IMR-90 (cell line): ENCODE data around the gene PLEKHJ1. TPM values are rescaled to one million over a fixed set of nuclear protein-coding genes. Genes with fewer than 3 reads are reported as not detected.

Experiments
- ATAC-seq: fragments of 200-7000 bp; cut with Tn5 transposase; 2 replicates; pipeline ENCODE4 v1.9.1; 2020; ENCODE audit warnings: low read depth, mild to moderate bottlenecking, moderate library complexity
- BruUV-seq: library from RNA; stranded (reverse); fragments of 400-500 nt; replicated peaks from 2 replicates; lab custom pipeline; 2021; lab: Mats Ljungman, UMichigan
- CTCF ChIA-PET: fragments of 300-600 bp; formaldehyde crosslinking; extraction: SDS; loops from one replicate; lab custom pipeline; 2021; ENCODE audit warnings: antibody characterized with exemption; lab: Yijun Ruan, JAX
- POLR2A ChIA-PET: fragments of 300-600 bp; sonication (Branson Sonifier 250); formaldehyde crosslinking; loops from one replicate; lab custom pipeline; 2022; ENCODE audit warnings: antibody characterized with exemption; ENCODE audit not compliant: unreplicated experiment; lab: Charles Lee
- DNase-seq: peaks from one replicate; pipeline ENCODE4 v3.0.0; 2013
- H2AFZ ChIP-seq: replicated peaks from 2 replicates; pipeline ENCODE3; 2013; ENCODE audit warnings: low read length, mild to moderate bottlenecking; ENCODE audit not compliant: poor library complexity
- H2AK5ac ChIP-seq: 2 replicates; pipeline ENCODE4 v1.6.1; 2013; ENCODE audit warnings: low read depth, low read length, inconsistent platforms
- H2AK9ac ChIP-seq: replicated peaks from 2 replicates; pipeline ENCODE3; 2013; ENCODE audit warnings: mild to moderate bottlenecking, low read depth, low read length, moderate library complexity; ENCODE audit not compliant: poor library complexity
- H2BK120ac ChIP-seq: 2 replicates; pipeline ENCODE4 v1.6.1; 2013; ENCODE audit warnings: low read depth, low read length, inconsistent platforms
- H2BK15ac ChIP-seq: 3 replicates; pipeline ENCODE4 v1.6.1; 2013; ENCODE audit warnings: low read depth, low read length, inconsistent platforms
- H2BK20ac ChIP-seq: 2 replicates; pipeline ENCODE4 v1.6.1; 2013; ENCODE audit warnings: low read depth, mild to moderate bottlenecking, inconsistent platforms, low read length, moderate library complexity
- H2BK5ac ChIP-seq: 2 replicates; pipeline ENCODE4 v1.6.1; 2013; ENCODE audit warnings: mild to moderate bottlenecking, low read depth, low read length, inconsistent platforms; ENCODE audit not compliant: poor library complexity, severe bottlenecking
- H3K14ac ChIP-seq: replicated peaks from 2 replicates; pipeline ENCODE4 v1.6.1; 2013; ENCODE audit warnings: low read depth, low read length, inconsistent platforms
- H3K18ac ChIP-seq: 2 replicates; pipeline ENCODE4 v1.6.1; 2013; ENCODE audit warnings: low read depth, low read length, control low read depth
- H3K23ac ChIP-seq: 2 replicates; pipeline ENCODE4 v1.6.1; 2013; ENCODE audit warnings: low read depth, low read length, inconsistent platforms
- H3K27ac ChIP-seq: 2 replicates; pipeline ENCODE4 v1.5.1; 2013; ENCODE audit warnings: mild to moderate bottlenecking, control low read depth, low read length; ENCODE audit not compliant: insufficient read depth
- H3K27me3 ChIP-seq: 2 replicates; pipeline ENCODE4 v1.6.1; 2013; ENCODE audit warnings: low read length; ENCODE audit not compliant: control insufficient read depth, insufficient read depth
- H3K36me3 ChIP-seq: 2 replicates; pipeline ENCODE4 v1.6.1; 2013; ENCODE audit warnings: low read length, mixed read lengths; ENCODE audit not compliant: control insufficient read depth, insufficient read depth
- H3K4ac ChIP-seq: 2 replicates; pipeline ENCODE4 v1.6.1; 2013; ENCODE audit warnings: low read depth, low read length, inconsistent platforms
- H3K4me1 ChIP-seq: 2 replicates; pipeline ENCODE4 v1.6.1; 2013; ENCODE audit warnings: low read length, mixed read lengths; ENCODE audit not compliant: control insufficient read depth, insufficient read depth
- H3K4me2 ChIP-seq: 2 replicates; pipeline ENCODE4 v1.6.1; 2013; ENCODE audit warnings: low read depth, mild to moderate bottlenecking, control low read depth, low read length, moderate library complexity
- H3K4me3 ChIP-seq: 2 replicates; pipeline ENCODE4 v1.5.1; 2013; ENCODE audit warnings: low read depth, mild to moderate bottlenecking, control low read depth, low read length, moderate library complexity; ENCODE audit not compliant: insufficient read depth
- H3K56ac ChIP-seq: 2 replicates; pipeline ENCODE4 v1.6.1; 2013; ENCODE audit warnings: low read length, inconsistent platforms; ENCODE audit not compliant: insufficient read depth; ENCODE audit errors: extremely low read depth
- H3K79me1 ChIP-seq, 2 experiments: 2 replicates each; pipeline ENCODE4 v1.6.1; 2013; ENCODE audit warnings: low read length in 2 of 2, inconsistent platforms in 1 of 2, low read depth in 1 of 2
- H3K9ac ChIP-seq: 2 replicates; pipeline ENCODE4 v1.6.1; 2013; ENCODE audit warnings: low read depth, low read length, control low read depth
- H3K9me1 ChIP-seq: 2 replicates; pipeline ENCODE4 v1.6.1; 2013; ENCODE audit warnings: low read length, inconsistent platforms; ENCODE audit not compliant: insufficient read depth
- H3K9me3 ChIP-seq: 2 replicates; pipeline ENCODE4 v1.6.1; 2013; ENCODE audit warnings: low read length; ENCODE audit not compliant: control insufficient read depth, insufficient read depth
- H4K20me1 ChIP-seq: 2 replicates; pipeline ENCODE4 v1.6.1; 2013; ENCODE audit warnings: low read length, inconsistent platforms; ENCODE audit not compliant: insufficient read depth
- H4K5ac ChIP-seq: 2 replicates; pipeline ENCODE4 v1.6.1; 2013; ENCODE audit warnings: mild to moderate bottlenecking, low read depth, low read length, control low read depth
- H4K8ac ChIP-seq, 2 experiments: 2 replicates each; pipeline ENCODE4 v1.6.1; 2013; ENCODE audit warnings: low read depth in 2 of 2, low read length in 2 of 2, control low read depth in 1 of 2, inconsistent platforms in 1 of 2
- H4K91ac ChIP-seq: 2 replicates; pipeline ENCODE4 v1.6.1; 2013; ENCODE audit warnings: low read depth, low read length, inconsistent platforms; ENCODE audit not compliant: insufficient read depth
- BHLHE40 ChIP-seq: fragments of 150-350 bp; IDR thresholded peaks from 2 replicates; pipeline ENCODE4 v1.6.1; 2016; ENCODE audit warnings: mild to moderate bottlenecking, low read depth, low read length
- CEBPB ChIP-seq: IDR thresholded peaks from 2 replicates; pipeline ENCODE4 v1.6.1; 2012; ENCODE audit warnings: low read depth, low read length, improper control_type of control experiment
- CHD1 ChIP-seq: IDR thresholded peaks from 2 replicates; pipeline ENCODE4 v1.6.1; 2012; ENCODE audit warnings: low read depth, low read length, improper control_type of control experiment
- CTCF ChIP-seq: conservative IDR thresholded peaks from 2 replicates; pipeline ENCODE4 v1.5.1; 2012; ENCODE audit warnings: mild to moderate bottlenecking, low read depth, low read length, improper control_type of control experiment
- ELK1 ChIP-seq: fragments of 150-350 bp; IDR thresholded peaks from 2 replicates; pipeline ENCODE4 v1.6.1; 2016; ENCODE audit warnings: low read depth, mild to moderate bottlenecking, low read length, moderate library complexity, borderline replicate concordance
- FOS ChIP-seq: fragments of 150-350 bp; IDR thresholded peaks from 2 replicates; pipeline ENCODE4 v1.6.1; 2016; ENCODE audit warnings: low read depth, low read length
- MAZ ChIP-seq: IDR thresholded peaks from 2 replicates; pipeline ENCODE4 v1.6.1; 2012; ENCODE audit warnings: low read depth, mild to moderate bottlenecking, low read length, improper control_type of control experiment, moderate library complexity, borderline replicate concordance
- MXI1 ChIP-seq: IDR thresholded peaks from 2 replicates; pipeline ENCODE4 v1.6.1; 2012; ENCODE audit warnings: low read depth, mild to moderate bottlenecking, low read length, moderate library complexity, borderline replicate concordance
- NFE2L2 ChIP-seq: fragments of 150-350 bp; IDR thresholded peaks from 2 replicates; pipeline ENCODE4 v1.6.1; 2016; ENCODE audit warnings: low read depth, mild to moderate bottlenecking, low read length
- RAD21 ChIP-seq: IDR thresholded peaks from 2 replicates; pipeline ENCODE4 v1.6.1; 2012; ENCODE audit warnings: low read length, improper control_type of control experiment
- RCOR1 ChIP-seq: IDR thresholded peaks from 2 replicates; pipeline ENCODE4 v1.6.1; 2012; ENCODE audit warnings: mild to moderate bottlenecking, low read length, improper control_type of control experiment; ENCODE audit not compliant: insufficient replicate concordance
- RFX5 ChIP-seq: IDR thresholded peaks from 2 replicates; pipeline ENCODE4 v1.8.0; 2012; ENCODE audit warnings: low read depth, mild to moderate bottlenecking, low read length, moderate library complexity
- SMC3 ChIP-seq: fragments of 150-350 bp; IDR thresholded peaks from 2 replicates; pipeline ENCODE4 v1.6.1; 2016; ENCODE audit warnings: low read depth, mild to moderate bottlenecking, antibody characterized with exemption, low read length, moderate library complexity
- USF2 ChIP-seq: fragments of 150-350 bp; IDR thresholded peaks from 2 replicates; pipeline ENCODE4 v1.6.1; 2017; ENCODE audit warnings: mild to moderate bottlenecking, antibody characterized with exemption, low read length, low read depth
- WGBS, 2 experiments: methylation state at CpG; one replicate each; pipeline versions ENCODE4 v1.1.5 to v1.1.7; 2013; ENCODE audit warnings: missing lambda C conversion rate in 2 of 2; ENCODE audit not compliant: insufficient read length in 1 of 2; ENCODE audit errors: extremely low coverage in 2 of 2; 5-methylcytosine and 5-hydroxymethylcytosine counted together
- dilution Hi-C: fragments of 300-500 bp; cut with HindIII; formaldehyde crosslinking; loops from one replicate; pipeline ENCODE4 v1.14.3; 2018; ENCODE audit warnings: low sequenced_read_pairs; ENCODE audit not compliant: unreplicated experiment
- in situ Hi-C: fragments of 300-500 bp; cut with MboI; formaldehyde crosslinking; loops from 3 replicates; pipeline ENCODE4 v1.14.3; 2019; ENCODE audit warnings: low sequenced_read_pairs, inconsistent platforms, mixed read lengths
- intact Hi-C: fragments of 100-400 bp; cut with micrococcal nuclease; formaldehyde crosslinking; loops from 2 replicates; pipeline ENCODE4 v1.10.0; 2022
- polyA plus RNA-seq, 3 experiments: library from polyadenylated mRNA; depleted of rRNA; stranded (reverse); fragments of >200 nt; gene quantifications; 2 replicates each; pipeline ENCODE4 v1.2.3, GENCODE V29; 2012; ENCODE audit warnings: low replicate concordance in 1 of 3
- total RNA-seq: library from RNA; depleted of rRNA; stranded (reverse); fragments of >200 nt; gene quantifications from 2 replicates; pipeline ENCODE4 v1.2.3, GENCODE V29; 2012

The PLEKHJ1 gene
- total and polyA plus RNA-seq, 2 of the 4 experiments (the other 2 are of a cell fraction), result 31.7 to 62.8 TPM

- no peak overlapping the region for H4K5ac ChIP-seq
- DNase-seq (no peak), ATAC-seq (no peak)
- no peak overlapping the region for H2AK5ac ChIP-seq
- H2AK9ac ChIP-seq, result no peak overlapping the region
- peaks cover 36% of the 10 kb centered on the region for H3K27me3 ChIP-seq
- WGBS, 2 experiments, result 19% methylated on average over 59 of the region's 125 CpGs; no CpG with 5 or more reads in 1 of the 2 experiments
- peaks cover 4% of the 10 kb centered on the region; the same call in 1 of the 2 replicates for H3K4me1 ChIP-seq
- H4K20me1 ChIP-seq, result peaks cover 31% of the 10 kb centered on the region
- no peak overlapping the region for H3K4me2 ChIP-seq
- H4K8ac ChIP-seq, result no peak overlapping the region
- H2AFZ ChIP-seq, result peak overlapping the region; percentile 32
- H2BK5ac ChIP-seq, result no peak overlapping the region
- ChIA-PET POLR2A (no interaction called here), CTCF (no interaction called here)
- no peak overlapping the region for H3K4me3 ChIP-seq
- no TSS peak for BruUV-seq
- no peak overlapping the region for H3K18ac ChIP-seq
- H2BK15ac ChIP-seq, result no peak overlapping the region
- no peak overlapping the region for H3K27ac ChIP-seq
- in situ Hi-C loops (no loop called here), intact Hi-C loops (no loop called here), dilution Hi-C loops (no loop called here)
- no peak overlapping the region for H3K23ac ChIP-seq
- 0 out of 4 replicates have a peak, but pooled peaks cover 0 to 5% of the 10 kb centered on the region in 2 experiments for H3K79me1 ChIP-seq
- no peaks in the 10 kb centered on the region for H3K9me1 ChIP-seq
- no peak overlapping the region for H3K56ac ChIP-seq
- no peak overlapping the region for H2BK20ac ChIP-seq
- H3K9ac ChIP-seq, result no peak overlapping the region
- H3K14ac ChIP-seq, result no peak overlapping the region
- H2BK120ac ChIP-seq, result no peak overlapping the region
- peaks cover 22% of the 10 kb centered on the region for H3K36me3 ChIP-seq
- H4K91ac ChIP-seq, result no peak overlapping the region
- H3K4ac ChIP-seq, result no peak overlapping the region
- H3K9me3 ChIP-seq, result no peaks in the 10 kb centered on the region
- TF ChIP-seq BHLHE40 (no peak), USF2 (no peak), MAZ (no peak), CHD1 (no peak), RFX5 (no peak), SMC3 (no peak), RAD21 (no peak), MXI1 (no peak), CTCF (no peak), FOS (no peak), NFE2L2 (no peak), CEBPB (no peak), ELK1 (no peak), RCOR1 (no peak)
Measured at GRCh38 chr19:2251106-2252054, 15.3 kb upstream of the PLEKHJ1 start.
